HCT116 (cell line): Measurements from ENCODE around the gene KIRREL3. TPM values are rescaled to one million over a fixed set of nuclear protein-coding genes. Genes with fewer than 3 reads are reported as not detected.

Experiments used
- ATAC-seq: fragments of 200-7000 bp; cut with Tn5 transposase; 2 replicates; pipeline ENCODE4 v1.9.1; 2020; ENCODE audit warnings: mild to moderate bottlenecking, moderate library complexity
- BruUV-seq: library from RNA; stranded (reverse); fragments of 400-500 nt; replicated peaks from 2 replicates; lab custom pipeline; 2021; lab: Mats Ljungman, UMichigan
- CTCF ChIA-PET: fragments of 300-600 bp; sonication (Branson Sonifier 250); formaldehyde crosslinking; loops from one replicate; lab custom pipeline; 2021; ENCODE audit warnings: antibody characterized with exemption; lab: Charles Lee
- POLR2A ChIA-PET: fragments of 300-600, 350-600 bp; sonication (Branson Sonifier 250); formaldehyde crosslinking; loops from one replicate; lab custom pipeline; 2021; ENCODE audit warnings: antibody characterized with exemption; lab: Charles Lee
- RAD21 ChIA-PET, 2 experiments: fragments of 300-600 bp; sonication (Branson Sonifier 250); formaldehyde crosslinking; loops; one replicate each; lab custom pipeline; 2023; ENCODE audit warnings: low total read pairs in 2 of 2; ENCODE audit not compliant: uncharacterized antibody in 2 of 2, unreplicated experiment in 2 of 2, low non-redundant PET in 1 of 2; lab: Charles Lee
- DNase-seq: peaks from one replicate; pipeline ENCODE4 v3.0.0-alpha.2; 2010; ENCODE audit warnings: low read depth, low spot score
- H2AFZ ChIP-seq: fragments of 200-600 bp; shearing (Covaris generic), sonication (generic); 2 replicates; pipeline ENCODE4 v1.6.1; 2017; ENCODE audit warnings: low read depth, mixed run types, mixed read lengths, antibody characterized with exemption, low read length; ENCODE audit not compliant: poor library complexity, severe bottlenecking
- H3K27ac ChIP-seq: 2 replicates; pipeline ENCODE4 v1.5.1; 2012; ENCODE audit warnings: low read depth, low read length
- H3K27me3 ChIP-seq: fragments of 200-600 bp; sonication (generic); 2 replicates; pipeline ENCODE4 v1.6.1; 2016; ENCODE audit warnings: mixed run types, low read length, mixed read lengths; ENCODE audit not compliant: insufficient read depth
- H3K36me3 ChIP-seq, 2 experiments: fragments of 200-500 bp in 1 of 2; fragments of 200-600 bp in 1 of 2; sonication (Bioruptor generic) in 1 of 2; sonication (generic) in 1 of 2; 2 replicates each; pipeline versions ENCODE4 v1.5.1 to v1.6.1; 2014 to 2016; ENCODE audit warnings: low read length in 2 of 2, inconsistent platforms in 1 of 2, mixed read lengths in 1 of 2, mixed run types in 1 of 2; ENCODE audit not compliant: insufficient read depth in 2 of 2, control insufficient read depth in 1 of 2
- H3K4me1 ChIP-seq, 2 experiments: fragments of 200-600 bp in 1 of 2; sonication (generic) in 1 of 2; 2 replicates each; pipeline versions ENCODE4 v1.5.1 to v1.6.1; 2012 to 2017; ENCODE audit warnings: low read length in 2 of 2, inconsistent platforms in 1 of 2, mild to moderate bottlenecking in 1 of 2, mixed read lengths in 1 of 2, mixed run types in 1 of 2, moderate library complexity in 1 of 2; ENCODE audit not compliant: insufficient read depth in 2 of 2, control insufficient read depth in 1 of 2
- H3K4me2 ChIP-seq: fragments of 200-600 bp; sonication (generic); 2 replicates; pipeline ENCODE4 v1.6.1; 2017; ENCODE audit warnings: mixed run types, low read length, mixed read lengths
- H3K4me3 ChIP-seq, 2 experiments: fragments of 200-600 bp in 1 of 2; sonication (generic) in 1 of 2; replicated peaks in 1 of 2; 2 replicates each; pipeline ENCODE4 v1.5.1; 2011 to 2016; ENCODE audit warnings: low read length in 2 of 2, control low read depth in 1 of 2, low read depth in 1 of 2, mild to moderate bottlenecking in 1 of 2, mixed read lengths in 1 of 2, mixed run types in 1 of 2
- H3K79me2 ChIP-seq: fragments of 200-600 bp; sonication (generic); 2 replicates; pipeline ENCODE4 v1.6.1; 2017; ENCODE audit warnings: mild to moderate bottlenecking, mixed run types, low read length, moderate library complexity, mixed read lengths; ENCODE audit not compliant: insufficient read depth
- H3K9ac ChIP-seq: fragments of 200-600 bp; sonication (generic); 2 replicates; pipeline ENCODE4 v1.6.1; 2016; ENCODE audit warnings: low read length, mixed read lengths
- H3K9me2 ChIP-seq: fragments of 200-600 bp; sonication (generic), shearing (Covaris generic); 2 replicates; pipeline ENCODE4 v1.6.1; 2017; ENCODE audit warnings: mixed run types, mild to moderate bottlenecking, moderate library complexity; ENCODE audit not compliant: insufficient read depth
- H3K9me3 ChIP-seq, 2 experiments: fragments of 200-500 bp in 1 of 2; fragments of 200-600 bp in 1 of 2; sonication (Bioruptor generic) in 1 of 2; sonication (generic) in 1 of 2; 2 replicates each; pipeline ENCODE4 v1.6.1; 2014 to 2017; ENCODE audit warnings: low read length in 2 of 2, mixed read lengths in 2 of 2, inconsistent platforms in 1 of 2, low read depth in 1 of 2, mild to moderate bottlenecking in 1 of 2, mixed run types in 1 of 2, moderate library complexity in 1 of 2; ENCODE audit not compliant: control insufficient read depth in 1 of 2, insufficient read depth in 1 of 2
- H4K20me1 ChIP-seq: fragments of 200-600 bp; sonication (generic), shearing (Covaris generic); 2 replicates; pipeline ENCODE4 v1.6.1; 2017; ENCODE audit warnings: mixed run types, mild to moderate bottlenecking, moderate library complexity; ENCODE audit not compliant: insufficient read depth
- ELF1 ChIP-seq: IDR thresholded peaks from 2 replicates; pipeline ENCODE4 v1.6.1; 2012; ENCODE audit warnings: low read depth, borderline replicate concordance
- JUND ChIP-seq: IDR thresholded peaks from 2 replicates; pipeline ENCODE4 v1.6.1; 2012
- POLR2AphosphoS5 ChIP-seq: IDR thresholded peaks from 2 replicates; pipeline ENCODE4 v1.6.1; 2011; ENCODE audit warnings: mild to moderate bottlenecking, low read depth, low read length, moderate library complexity
- RAD21 ChIP-seq: IDR thresholded peaks from 2 replicates; pipeline ENCODE4 v1.6.1; 2012; ENCODE audit warnings: low read depth, mild to moderate bottlenecking
- ZFX ChIP-seq: fragments of 450-650 bp; IDR thresholded peaks from 2 replicates; pipeline ENCODE4 v1.6.1; 2017
- ZNF274 ChIP-seq: fragments of 200-500 bp; sonication (Bioruptor generic); IDR thresholded peaks from 2 replicates; pipeline ENCODE4 v1.6.1; 2014; ENCODE audit warnings: mild to moderate bottlenecking, low read depth, low read length, inconsistent platforms
- intact Hi-C: fragments of 100-400 bp; cut with micrococcal nuclease; formaldehyde crosslinking; loops from 2 replicates; pipeline ENCODE4 v1.10.0; 2022
- total RNA-seq: library from RNA; stranded (reverse); gene quantifications from one replicate; pipeline ENCODE4 v1.2.1, GENCODE V29; 2021; ENCODE audit not compliant: unreplicated experiment
- TF ChIP-seq, protein P1 (sequence below), 3 experiments: fragments of 200-600 bp in 1 of 3; sonication (generic) in 1 of 3; IDR thresholded peaks in 2 of 3; conservative IDR thresholded peaks in 1 of 3; 2 replicates each; pipeline ENCODE4 v1.5.1; 2012 to 2017; ENCODE audit warnings: low read depth in 2 of 3, low read length in 2 of 3, antibody characterized with exemption in 1 of 3, borderline replicate concordance in 1 of 3, control low read depth in 1 of 3, mild to moderate bottlenecking in 1 of 3, mixed read lengths in 1 of 3, mixed run types in 1 of 3, moderate library complexity in 1 of 3; ENCODE audit not compliant: insufficient read depth in 1 of 3

Gene KIRREL3
- total RNA-seq, 1 experiment from 2014 or later: not detected

DNA sequence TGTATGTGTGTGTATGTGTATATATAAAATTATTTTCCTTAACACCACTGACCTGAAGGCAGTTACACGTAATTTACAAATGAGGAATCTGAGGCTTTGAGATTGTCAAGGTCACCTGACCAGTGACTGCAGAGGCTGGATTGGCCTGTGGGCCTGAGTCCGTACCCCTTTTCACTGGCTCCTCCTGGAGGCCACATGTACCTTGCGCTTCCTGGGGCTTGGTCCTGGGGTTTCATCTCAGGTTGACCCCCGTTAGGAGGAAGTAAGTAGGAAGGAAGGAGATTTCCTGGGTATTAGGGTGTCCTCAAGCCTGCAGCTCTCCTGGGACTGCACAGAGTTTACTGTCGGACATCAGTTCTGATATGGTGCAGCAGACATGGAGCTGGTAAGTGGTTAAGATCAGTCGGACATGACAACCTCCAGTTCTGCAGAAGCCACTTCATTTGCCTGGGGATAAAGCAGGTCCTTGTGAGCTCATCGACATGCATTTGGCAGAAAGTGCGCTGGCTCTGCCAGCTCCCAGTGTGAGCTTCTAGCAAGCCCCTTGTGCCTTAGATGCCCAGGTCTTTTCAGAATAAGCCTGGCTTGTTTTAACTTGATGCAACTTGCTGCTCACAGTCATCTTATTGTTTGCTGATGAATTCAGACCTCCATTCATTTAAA, 608.5 kb downstream of the KIRREL3 start:
- CTCF ChIA-PET: no interaction called here
- RAD21 ChIA-PET: no interaction called here
- POLR2A ChIA-PET: no interaction called here
- no peaks in the 10 kb centered on the region for H3K9me2 ChIP-seq
- DNase-seq (no peak), ATAC-seq (peak; percentile 74)
- no peaks in the 10 kb centered on the region for H3K27me3 ChIP-seq
- no peak overlapping the region for H3K4me2 ChIP-seq
- no TSS peak for BruUV-seq
- TF ChIP-seq RAD21 (peak; percentile 50), ELF1 (no peak), ZFX (no peak), ZNF274 (no peak), JUND (no peak), POLR2AphosphoS5 (no peak)
- TF ChIP-seq, protein P1, sequence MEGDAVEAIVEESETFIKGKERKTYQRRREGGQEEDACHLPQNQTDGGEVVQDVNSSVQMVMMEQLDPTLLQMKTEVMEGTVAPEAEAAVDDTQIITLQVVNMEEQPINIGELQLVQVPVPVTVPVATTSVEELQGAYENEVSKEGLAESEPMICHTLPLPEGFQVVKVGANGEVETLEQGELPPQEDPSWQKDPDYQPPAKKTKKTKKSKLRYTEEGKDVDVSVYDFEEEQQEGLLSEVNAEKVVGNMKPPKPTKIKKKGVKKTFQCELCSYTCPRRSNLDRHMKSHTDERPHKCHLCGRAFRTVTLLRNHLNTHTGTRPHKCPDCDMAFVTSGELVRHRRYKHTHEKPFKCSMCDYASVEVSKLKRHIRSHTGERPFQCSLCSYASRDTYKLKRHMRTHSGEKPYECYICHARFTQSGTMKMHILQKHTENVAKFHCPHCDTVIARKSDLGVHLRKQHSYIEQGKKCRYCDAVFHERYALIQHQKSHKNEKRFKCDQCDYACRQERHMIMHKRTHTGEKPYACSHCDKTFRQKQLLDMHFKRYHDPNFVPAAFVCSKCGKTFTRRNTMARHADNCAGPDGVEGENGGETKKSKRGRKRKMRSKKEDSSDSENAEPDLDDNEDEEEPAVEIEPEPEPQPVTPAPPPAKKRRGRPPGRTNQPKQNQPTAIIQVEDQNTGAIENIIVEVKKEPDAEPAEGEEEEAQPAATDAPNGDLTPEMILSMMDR (IDR thresholded peaks at IDR 0.05 in 2 of 3, conservative IDR thresholded peaks at IDR 0.05 in 1 of 3; ENCODE audit: borderline replicate concordance in 1 of 3, insufficient read depth in 1 of 3, low read depth in 2 of 3, low read length in 2 of 3): peak; percentile 9 to 29 (median 23); a peak in 1 of 6 replicates
- no peaks in the 10 kb centered on the region for H4K20me1 ChIP-seq
- no peaks in the 10 kb centered on the region for H3K79me2 ChIP-seq
- H3K9me3 ChIP-seq: no peaks in the 10 kb centered on the region
- H3K4me1 ChIP-seq: no peaks in the 10 kb centered on the region
- no peak overlapping the region for H3K27ac ChIP-seq
- intact Hi-C loops: loop anchor here (2.0 kb wide), 1 partner anchor 81 kb away; no protein-coding TSS in a partner anchor
- no peak overlapping the region for H3K9ac ChIP-seq
- no peaks in the 10 kb centered on the region for H3K36me3 ChIP-seq
- H2AFZ ChIP-seq: no peak overlapping the region
- no peak overlapping the region for H3K4me3 ChIP-seq
